Measurements from ENCODE around the gene SLITRK1. TPM values are rescaled to one million over a fixed set of nuclear protein-coding genes. Genes with fewer than 3 reads are reported as not detected.

SLITRK1 gene
- total RNA-seq, 1 experiment from 2014 or later: 0.20 TPM

GRCh38 chr13:83867708-83868107 is 14.6 kb downstream of the SLITRK1 start:
- Histone ChIP-seq H4K20me1 (ENCODE audit: control insufficient read depth, insufficient read depth, insufficient read length) (no peaks in the 10 kb centered on the region), H3K27me3 (ENCODE audit: insufficient read depth, low read length) (no peaks in the 10 kb centered on the region), H3K4ac (ENCODE audit: low read depth, low read length) (no peak overlapping the region), H3K56ac (ENCODE audit: insufficient read length, low read depth, low read length) (no peak overlapping the region), H2BK5ac (ENCODE audit: insufficient read length, low read length) (no peak overlapping the region), H2BK120ac (ENCODE audit: low read depth, low read length, poor library complexity, severe bottlenecking) (no peak overlapping the region), H2BK15ac (ENCODE audit: low read depth, low read length) (no peak overlapping the region), H3K23me2 (ENCODE audit: insufficient read length, low read depth, low read length, poor library complexity, severe bottlenecking) (no peaks in the 10 kb centered on the region), H3T11ph (ENCODE audit: low read length) (no peak overlapping the region), H3K23ac (ENCODE audit: insufficient read length, low read depth, low read length) (no peak overlapping the region), H3K9me3 (ENCODE audit: control insufficient read depth, low read depth, low read length) (no peaks in the 10 kb centered on the region), H2AK5ac (ENCODE audit: insufficient read length, low read length) (no peak overlapping the region), H2BK12ac (ENCODE audit: insufficient read length, low read depth, low read length) (no peak overlapping the region), H4K91ac (ENCODE audit: insufficient read length, low read depth, low read length) (no peak overlapping the region), H2AFZ (ENCODE audit: low read length) (no peak overlapping the region), H3K18ac (ENCODE audit: insufficient read length, low read depth, low read length) (no peak overlapping the region), H3K79me1 (ENCODE audit: insufficient read depth, low read depth, low read length, poor library complexity, severe bottlenecking) (no peaks in the 10 kb centered on the region), H3K27ac (ENCODE audit: insufficient read length, low read depth, low read length) (no peak overlapping the region), H4K8ac (replicated peaks; ENCODE audit: insufficient read length, low read depth, low read length) (no peak overlapping the region), H3K4me1 (ENCODE audit: insufficient read depth, low read length) (no peaks in the 10 kb centered on the region), H3K79me2 (ENCODE audit: insufficient read depth, low read length) (no peaks in the 10 kb centered on the region), H3K9ac (ENCODE audit: extremely low read depth, insufficient read length, low read length) (no peak overlapping the region), H4K5ac (ENCODE audit: insufficient read length, low read depth, low read length) (no peak overlapping the region), H3K14ac (ENCODE audit: insufficient read depth, low read length) (no peak overlapping the region), H3K4me2 (ENCODE audit: insufficient read depth, insufficient read length, low read length) (no peak overlapping the region), H2BK20ac (ENCODE audit: low read depth, low read length, poor library complexity, severe bottlenecking) (no peak overlapping the region)
- no peaks in the 10 kb centered on the region for H3K27me3 Mint-ChIP-seq (ENCODE audit: low read depth)
- no peak for TF ChIP-seq CTCF (conservative IDR thresholded peaks at IDR 0.05)
- no peak overlapping the region for H3K4me3 Mint-ChIP-seq
- H3K9me3 Mint-ChIP-seq: no peaks in the 10 kb centered on the region; a peak in 1 of 5 replicates
- H3K27ac Mint-ChIP-seq: no peak overlapping the region
- no peaks in the 10 kb centered on the region for H3K36me3 Mint-ChIP-seq (ENCODE audit: insufficient read depth in 1 of 3, low read depth in 3 of 3)
- peaks cover 0 to 5% of the 10 kb centered on the region in 2 experiments for H3K4me1 Mint-ChIP-seq
- peak; percentile 30 for DNase-seq
